ENCODE results near the gene GRM4.
A peak's percentile ranks its signal among the peaks of the same experiment; 100 is the strongest.

The GRM4 gene

DNA sequence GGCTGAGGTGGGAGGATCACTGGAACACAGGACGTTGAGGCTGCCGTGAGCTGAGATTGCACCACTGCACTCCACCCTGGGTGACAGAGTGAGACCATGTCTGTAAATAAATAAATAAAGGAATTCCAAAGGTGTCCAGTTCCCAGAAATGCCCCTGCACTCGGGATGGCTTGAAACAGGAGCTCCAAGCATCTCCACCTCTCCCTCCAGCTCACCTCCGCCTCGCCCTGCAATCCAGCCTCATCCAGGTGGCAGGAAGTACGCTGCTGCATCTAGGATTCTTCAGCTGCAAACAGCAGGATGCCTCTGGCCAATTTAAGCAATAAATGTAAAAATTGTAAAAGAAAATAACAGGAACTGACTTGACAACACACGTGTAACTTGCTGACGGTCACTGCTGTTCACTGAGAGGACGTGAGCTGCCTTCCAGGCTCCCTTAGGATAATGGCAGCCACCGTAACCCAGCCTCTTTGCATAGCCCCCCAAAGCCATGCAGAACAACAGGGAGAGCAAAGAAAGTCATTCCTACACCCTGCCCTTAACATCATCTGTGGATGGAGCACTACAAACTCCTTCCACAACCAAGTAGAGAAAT, 11.4 kb upstream of the GRM4 start:
- no peak for DNase-seq

DNA sequence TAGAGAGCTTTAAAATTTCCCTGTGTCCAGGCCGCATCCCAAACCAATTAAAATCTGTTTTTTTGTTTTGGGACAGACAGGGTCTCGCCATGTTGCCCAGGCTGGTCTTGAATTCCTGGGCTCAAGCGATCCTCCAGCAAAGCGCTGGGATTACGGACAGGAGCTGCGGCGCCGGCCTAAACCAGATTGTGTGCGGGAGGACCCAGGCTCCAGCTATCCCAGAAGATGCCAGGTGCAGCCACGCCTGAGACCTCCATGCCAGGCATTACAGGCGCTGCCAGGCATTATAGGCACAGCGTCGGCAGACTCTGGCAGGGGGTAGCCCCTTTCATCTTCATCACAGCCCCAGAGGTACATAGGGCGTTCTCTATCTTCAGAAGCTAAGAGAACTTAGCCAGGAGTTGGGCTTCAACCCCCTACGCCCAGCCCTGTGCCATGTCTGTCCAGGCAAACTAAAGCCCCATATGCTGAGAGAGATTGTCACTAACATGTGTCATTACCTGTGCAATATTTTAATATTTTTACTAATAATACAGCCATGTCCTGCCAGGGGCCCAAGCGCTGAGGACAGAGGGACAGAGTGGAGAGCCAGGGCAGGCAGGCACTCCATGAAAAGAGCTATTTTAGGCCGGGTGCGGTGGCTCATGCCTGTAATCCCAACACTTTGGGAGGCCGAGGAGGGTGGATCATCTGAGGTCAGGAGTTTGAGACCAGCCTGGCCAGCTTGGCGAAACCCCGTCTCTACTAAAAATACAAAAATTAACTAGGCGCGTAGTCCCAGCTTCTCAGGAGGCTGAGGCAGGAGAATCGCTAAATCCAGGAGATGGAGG, 9.8 kb upstream of the GRM4 start:
- DNase-seq: no peak

DNA sequence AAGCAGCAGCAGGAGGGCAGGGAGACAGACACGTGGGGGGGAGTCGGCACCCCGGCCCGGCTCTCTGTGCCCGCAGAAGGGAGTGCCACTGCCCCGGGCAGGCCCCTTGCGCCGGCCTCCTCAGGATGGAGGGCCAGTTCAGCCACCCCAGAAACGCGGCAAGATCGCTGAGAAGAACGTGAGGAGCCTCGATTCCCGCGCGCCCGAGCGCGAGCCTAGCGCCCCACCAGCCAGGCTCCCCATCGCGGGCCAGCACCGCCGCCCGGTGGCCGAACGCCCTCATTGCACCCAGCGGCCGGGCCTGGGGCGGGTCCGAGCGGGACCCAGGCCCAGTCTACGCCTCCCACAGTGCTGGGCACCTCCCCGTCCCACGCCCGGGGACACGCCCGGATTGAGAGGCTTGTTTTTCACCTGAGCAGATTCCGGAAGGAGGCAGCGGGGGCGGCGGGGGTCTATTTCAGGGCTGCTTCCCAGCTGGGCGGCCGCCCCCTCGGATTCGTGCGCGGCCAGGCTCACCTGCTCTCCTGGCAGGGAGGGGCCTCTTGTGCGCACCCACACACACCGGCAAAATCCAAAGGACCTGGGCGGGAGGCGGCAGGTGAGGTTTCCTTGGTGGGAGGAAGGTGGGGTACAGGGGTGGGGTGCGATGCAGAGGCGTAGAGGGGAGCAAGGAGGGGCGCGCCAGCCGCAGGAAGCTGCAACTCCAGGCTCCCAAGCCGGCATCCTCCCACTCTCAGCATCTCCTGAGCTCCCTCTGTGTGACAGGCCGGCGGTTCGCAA, 9.0 kb upstream of the GRM4 start:
- DNase-seq: peak; percentile 68

DNA sequence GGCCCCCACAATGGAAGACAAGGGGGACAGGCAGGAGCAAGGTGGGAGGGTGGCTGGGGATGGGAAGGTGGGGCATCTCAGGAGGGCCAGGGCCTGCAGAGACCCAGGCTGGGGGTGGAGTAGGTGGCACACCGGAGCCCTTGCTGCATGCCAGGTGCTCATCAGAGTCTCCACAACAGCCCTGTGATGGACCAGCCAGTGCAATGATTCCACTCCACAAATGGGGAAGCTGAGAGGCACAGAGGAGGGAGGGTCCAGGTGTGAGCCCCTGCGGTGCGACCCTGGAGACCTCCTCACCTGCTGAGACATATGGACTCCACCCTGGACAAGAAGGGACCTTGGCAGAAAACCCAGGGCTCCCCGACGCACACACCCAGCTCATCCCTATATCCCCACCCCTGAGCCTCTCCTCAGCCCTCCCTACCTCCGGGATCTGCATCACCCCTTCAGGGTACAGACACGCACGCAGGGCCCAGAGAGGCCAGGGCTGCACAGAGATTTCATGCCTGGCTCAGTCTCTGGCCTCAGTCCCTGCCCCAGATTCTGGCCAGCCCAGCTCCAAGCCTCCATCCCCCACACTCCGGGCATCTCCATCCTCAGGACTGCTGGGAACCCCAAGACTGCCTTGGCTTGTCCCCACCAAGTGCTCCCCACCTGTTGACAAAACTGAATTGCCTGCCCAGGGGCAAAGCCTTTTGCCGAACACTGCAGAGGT, 7.1 kb upstream of the GRM4 start:
- DNase-seq: no peak

DNA sequence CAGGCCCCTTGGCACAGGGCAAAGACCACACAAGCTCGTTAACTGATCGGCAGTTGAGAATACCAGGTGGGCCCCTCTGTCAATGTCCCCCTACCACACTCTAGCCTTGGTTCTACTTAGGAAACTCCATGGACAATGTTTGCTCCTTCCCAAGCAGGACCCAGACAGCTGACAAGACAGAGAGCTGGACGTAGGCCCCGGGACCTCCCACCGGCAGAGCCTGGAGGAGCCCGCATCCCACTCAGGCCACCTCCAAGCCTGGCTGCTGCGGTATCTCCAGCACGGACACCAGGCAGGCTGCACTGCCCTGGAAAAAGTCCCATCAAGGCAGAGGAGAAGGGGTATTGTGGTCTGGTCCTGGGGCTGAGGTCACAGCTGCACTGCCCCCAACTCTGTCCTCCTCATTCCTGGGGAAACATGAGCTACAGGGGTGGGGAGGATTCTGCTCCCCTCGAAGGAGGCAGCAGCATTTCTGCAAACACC, 6.2 kb upstream of the GRM4 start:
- DNase-seq: no peak

DNA sequence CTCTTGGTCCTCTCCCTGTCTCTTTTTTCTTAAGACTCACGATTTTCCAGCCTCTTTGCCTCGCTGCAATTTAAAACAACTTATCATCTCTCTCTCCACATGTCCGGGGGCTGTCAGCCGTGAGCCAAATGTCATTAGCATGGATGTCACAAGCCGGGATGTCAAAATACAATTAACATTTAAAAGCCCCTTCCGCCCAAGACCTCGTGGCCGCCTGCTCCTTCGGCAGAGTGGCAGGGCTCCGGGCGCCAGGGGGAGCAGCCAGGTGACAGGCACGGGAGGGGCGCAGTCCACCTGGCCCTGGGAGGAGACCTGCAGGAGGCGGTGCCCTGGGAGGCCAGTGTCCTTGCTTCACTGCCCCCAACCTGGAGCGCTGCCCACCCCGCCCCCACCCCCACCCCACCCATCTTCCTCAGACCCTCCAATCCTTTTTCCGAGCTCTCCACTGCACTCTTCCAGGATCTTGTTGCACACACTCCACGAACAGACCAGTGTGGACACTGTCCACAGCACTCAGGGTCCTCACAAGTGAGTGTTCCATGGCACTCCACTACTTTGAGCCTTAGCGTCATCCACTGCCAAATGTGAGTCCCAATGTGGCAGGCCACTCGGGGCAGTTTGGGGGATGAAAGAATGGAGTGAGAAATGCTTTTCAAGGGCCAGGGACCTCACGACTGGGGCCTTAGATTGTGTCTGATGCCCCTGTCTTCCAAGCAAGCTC, 5.6 kb upstream of the GRM4 start:
- peak; percentile 32 for DNase-seq

DNA sequence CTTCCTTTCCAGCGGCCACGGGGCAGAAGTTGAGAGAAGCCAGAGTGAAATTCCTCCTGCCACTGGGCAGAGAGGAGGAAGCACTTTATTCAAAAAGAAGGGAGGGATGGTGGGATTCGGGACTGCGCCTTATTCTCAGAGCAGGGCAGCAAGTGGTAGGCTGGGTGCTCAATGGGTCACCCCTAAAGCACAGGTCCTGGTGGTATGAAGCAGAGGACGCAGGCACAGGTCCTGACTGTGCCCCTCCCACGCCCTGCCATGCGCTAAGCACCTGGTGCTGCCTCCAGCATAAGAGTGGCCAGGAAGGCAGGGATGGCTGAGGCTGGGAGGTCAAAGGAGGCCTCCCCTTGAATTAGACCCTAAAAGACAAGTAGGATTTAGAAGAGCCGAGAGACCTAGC, 4.9 kb upstream of the GRM4 start:
- DNase-seq: no peak

DNA sequence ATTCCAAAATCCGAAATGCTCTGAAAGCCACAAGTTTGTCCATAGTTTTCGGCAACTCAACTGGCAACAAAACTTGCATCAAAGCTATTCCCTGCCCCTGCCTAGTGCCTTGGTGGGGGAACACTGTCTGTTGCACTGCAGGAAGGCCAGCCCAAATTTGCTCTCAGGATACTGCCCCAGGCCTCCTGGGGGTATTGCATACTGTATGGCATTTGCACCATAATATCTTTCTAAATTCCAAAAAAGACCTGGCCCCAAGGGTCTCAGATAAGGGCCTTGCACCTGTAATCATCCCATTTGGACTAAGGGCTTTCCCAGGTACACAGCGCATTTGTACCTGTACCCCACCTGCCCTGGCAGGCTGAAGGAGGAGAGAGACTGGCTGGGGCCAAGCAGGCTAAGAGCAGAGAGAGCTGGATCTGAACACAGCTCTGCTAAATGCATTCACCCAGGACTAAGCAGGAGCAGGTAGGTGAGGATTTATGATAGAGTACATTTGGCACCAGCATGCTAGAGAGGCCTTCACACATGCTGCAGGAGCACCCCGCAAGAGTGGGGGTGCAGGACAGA, 4.0 kb upstream of the GRM4 start:
- DNase-seq: no peak

DNA sequence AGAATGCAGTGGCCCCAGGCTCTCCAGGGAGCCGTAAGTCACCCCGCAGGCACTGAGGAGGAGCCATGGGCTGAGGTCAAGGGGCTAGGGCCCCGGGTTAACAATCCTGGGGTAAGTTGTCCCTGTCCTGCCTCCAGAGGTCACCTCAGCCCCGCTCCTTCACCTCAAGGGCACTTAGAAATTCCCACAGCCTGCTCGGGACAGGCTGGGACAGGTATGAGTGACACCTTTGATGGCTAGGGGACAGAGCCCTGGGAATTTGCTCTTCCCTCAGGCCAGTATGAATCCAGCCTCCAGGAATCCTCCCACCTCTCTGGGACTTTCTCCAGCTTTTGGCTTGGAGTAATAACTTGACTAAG, 3.5 kb upstream of the GRM4 start:
- no peak for DNase-seq

DNA sequence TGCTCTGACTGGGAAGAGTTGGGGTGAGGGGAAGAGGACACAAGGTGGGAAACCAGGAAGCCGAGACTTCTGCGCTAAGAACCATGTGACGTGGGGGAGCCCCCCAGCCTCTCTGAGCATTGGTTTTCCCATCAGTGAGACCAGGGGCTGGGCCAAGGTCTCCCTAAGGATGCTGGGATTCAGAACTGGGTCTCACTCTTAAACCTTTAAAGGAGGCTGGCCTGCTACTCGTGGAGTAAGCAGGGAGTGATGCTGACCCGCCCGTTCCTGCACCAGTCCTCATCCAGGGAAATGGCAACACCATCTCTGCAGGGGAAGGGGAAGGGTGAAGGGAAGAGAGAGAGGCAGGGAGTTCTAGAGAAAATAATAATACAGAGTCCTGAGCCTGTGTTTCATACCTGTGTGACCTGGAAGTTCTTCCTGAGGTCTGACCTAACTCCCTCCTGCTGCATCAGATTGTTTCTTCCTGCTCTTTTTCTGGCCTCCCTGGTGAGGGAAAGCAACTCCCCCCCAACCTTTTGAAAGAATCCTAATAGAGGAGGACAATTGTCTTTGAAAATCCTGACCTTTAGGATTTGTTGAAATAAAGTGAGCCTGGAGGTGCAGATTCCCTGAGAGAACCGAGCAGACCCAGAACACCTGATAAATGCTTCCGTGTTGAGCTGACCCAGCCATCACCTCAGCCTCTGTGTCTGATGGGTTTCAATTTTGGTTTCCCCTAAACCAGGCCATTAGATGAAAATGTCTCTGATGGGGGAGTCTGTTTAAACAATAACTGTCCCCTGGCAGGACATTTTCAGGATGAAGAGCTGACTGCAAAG, 3.0 kb upstream of the GRM4 start:
- DNase-seq: no peak

DNA sequence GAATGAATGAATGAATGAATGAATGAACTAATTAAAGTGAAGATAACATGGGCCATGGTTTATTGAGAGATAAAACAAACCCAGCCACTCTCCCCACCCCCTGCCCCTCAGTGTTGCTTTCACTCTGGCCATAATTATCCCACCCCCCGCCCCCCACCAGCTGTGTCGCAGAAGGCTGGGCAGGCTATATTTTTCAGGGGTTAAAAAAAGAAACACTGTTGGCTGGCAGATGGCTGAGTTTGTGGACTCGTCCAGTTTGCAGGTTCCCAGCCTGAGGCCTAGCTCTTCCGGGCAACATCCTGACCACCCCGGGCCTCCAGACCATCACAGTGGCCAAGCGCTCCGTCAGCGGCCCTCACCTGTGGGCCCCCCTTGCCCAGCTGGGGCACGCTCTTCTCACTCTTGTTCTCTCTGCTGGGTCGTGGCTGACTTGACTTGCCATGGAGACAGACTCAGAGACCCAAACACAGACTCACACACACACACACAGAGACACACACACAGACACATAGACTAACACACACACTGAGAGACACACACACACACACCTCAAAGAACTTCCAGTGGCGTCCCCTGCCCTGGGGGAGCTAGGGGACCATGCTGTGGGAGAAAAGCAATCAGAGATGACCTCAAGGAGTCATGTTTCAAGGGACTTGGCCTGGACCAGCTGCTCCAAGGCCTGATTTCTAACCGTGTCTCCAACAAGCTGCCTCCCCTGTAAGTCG, 2.2 kb upstream of the GRM4 start:
- no peak for DNase-seq

DNA sequence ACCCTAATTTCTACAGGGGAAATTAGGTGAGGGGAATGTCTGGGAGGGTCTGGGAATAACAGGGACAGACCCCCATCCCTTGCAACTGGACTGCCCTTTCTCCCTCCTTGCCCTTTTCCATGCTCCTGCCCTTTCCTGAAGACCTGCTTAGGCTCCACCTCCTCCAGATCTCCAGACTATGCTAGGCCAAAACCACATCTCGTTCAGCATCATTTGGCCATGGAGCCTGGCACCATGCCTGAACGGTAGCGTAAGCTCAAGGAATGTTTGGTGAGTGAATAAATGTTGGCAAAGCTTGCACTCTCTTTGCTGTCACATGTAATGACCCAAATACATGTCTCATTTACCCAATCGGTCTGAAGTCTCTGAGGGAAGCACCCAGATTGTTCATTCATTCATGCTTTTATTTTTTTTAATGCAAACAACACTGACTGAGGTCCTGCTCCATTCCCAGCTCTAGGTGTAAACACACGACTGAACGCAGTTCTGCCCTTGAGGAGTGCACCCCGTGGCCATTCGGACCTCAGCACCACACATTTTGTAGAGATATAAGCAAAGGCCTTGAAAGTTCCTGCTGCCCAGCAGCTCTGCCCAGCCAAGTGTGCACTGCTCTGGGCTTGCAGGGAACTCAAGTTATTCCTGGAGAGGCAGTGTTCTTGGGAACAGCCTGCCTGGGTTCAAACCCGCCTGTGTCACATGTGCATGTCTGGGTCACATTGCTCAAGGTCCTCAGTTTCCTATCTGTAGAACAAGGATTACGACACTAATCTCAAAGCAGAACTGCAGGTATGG, 1.1 kb upstream of the GRM4 start:
- DNase-seq: no peak

DNA sequence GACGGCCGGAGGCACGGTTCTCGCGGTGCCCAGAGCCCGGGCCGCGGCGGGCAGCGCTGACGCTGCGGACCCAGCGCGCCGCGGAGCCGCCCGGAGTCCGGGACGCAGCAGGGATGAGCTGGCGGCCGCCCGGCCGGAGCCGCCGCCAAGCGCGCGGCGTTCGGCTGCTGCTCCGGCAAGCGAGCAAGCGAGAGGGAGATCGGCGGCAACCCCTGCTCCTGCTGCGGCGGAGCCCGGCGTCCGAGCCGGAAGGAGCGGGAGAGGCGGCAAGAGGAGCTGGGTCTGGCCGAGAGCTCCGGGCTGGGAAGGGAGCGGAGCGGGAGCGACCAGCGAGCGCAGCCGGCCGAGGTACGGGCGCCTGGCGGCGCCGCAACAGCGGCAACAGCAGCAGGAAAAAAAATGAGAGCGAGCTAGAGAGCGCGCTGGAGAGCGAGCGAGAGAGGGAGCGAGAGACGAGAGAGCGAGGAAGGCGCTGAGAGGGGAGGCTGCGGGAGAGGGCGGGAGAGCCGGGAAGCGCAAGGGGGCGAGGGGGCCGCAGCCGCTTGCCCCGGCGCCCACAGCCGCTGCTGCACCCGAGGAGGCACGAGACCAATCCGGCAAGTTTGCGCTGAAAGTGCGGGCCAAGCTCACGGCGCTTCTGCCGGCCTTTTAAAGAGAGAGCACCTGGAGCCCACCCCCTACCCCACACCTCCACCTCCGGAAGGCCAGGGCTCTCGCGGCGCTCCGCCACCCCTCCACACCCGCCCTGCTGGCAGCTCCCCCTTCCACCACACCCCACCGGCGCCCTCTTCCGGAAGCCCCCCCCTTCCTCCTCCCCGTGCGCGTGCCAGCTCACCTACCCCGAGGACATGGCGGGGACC, 496 bp downstream of the GRM4 start:
- DNase-seq: peak; percentile 73

DNA sequence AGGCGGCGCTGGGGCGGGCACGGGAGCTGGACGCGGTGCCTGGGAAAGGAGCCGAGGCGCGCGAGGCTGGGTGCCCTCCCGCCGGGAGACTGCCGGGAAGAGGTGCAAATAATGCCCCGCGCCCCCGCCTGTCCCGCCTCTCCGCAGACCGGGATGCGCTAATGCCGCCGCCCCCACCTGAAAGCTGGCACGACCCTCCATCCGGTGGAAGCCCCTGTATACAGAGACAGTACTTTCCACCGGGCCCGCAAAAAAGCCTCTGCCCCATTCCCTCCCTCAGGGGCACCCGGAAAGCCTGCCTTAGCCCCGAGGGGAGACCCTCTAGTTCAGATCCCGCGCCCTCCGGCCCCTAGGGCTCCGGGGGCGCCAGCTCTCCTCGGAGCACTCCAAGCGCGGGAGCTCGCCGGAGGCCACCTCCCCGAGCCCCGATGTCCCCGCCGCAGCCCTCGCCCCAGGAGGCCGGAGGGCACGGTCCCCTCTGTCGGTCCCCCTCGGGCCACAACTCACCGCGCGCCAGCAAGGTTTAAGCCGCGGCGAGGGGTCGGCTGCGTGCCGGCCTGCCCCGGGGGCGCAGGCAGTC, 1.2 kb downstream of the GRM4 start:
- DNase-seq: peak; percentile 29

DNA sequence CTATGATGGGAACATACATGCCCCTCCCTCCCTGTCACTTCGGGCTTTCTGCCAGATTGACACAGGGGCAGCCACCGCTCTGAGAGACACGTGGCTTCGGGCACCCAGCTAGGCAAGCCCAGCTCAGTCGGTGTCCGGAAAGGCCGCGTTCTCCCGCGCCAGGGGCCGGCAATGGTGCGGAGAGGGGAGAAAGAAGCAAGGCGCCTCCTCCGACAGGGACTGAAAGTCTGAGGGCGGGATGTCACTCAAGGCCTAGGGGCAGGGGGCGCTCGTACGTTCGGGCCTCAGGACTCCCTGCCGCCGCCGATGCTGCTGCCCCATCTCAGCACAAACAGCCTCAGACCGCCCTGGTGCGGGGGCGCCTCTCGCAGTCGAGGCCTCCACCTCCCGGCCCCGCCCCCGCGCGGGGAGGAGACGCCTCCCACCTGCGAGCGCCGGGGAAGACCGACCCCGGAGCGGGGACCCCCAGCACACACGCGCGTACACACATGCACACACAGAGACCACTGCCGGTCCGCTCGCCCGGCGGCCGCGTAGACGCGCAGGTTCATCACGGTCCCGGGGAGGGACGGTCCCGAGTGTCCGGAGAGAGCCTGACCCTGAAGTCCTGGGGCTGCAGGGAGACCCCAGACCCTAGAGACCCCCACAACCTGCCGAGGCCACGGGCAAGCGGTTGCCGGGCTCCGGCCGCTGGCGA, 1.9 kb downstream of the GRM4 start:
- DNase-seq: peak; percentile 50

DNA sequence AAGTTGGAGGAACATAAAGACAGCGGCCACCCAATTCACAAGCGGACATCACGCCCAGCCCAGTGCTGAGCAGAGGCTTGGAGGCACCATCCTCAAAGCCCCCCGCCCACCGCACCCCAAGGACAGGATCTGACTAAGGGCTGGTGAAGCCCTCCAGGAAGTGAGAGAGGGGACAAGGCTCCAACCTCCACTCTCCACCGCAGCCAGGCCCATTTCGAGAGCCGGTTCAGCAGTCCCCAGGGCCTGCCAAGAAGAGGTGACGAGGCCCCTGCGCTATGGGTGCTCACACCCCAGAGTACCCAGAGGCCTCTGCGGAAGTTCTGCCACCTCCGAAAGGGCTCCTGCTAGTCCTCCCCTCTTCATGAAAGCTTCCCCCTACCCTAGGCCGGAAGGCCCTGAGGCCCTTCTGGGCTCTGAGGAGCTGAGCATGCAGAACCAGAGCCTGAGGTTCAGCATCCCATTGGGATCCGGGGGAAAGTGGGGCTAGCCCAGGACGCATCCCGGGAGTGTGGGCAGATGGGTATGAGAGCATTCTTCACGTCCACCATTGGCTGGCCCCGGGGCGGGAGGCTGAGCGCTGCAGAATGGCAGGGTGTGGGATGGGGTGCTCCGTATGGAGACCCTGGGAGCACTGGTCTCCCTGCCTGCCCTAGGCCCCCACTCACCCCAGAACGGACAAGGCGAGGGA, 2.5 kb downstream of the GRM4 start:
- no peak for DNase-seq
